Natural killer cell (primary cell): Measurements from ENCODE around the gene PWWP2B. TPM values are rescaled to one million over a fixed set of nuclear protein-coding genes. Genes with fewer than 3 reads are reported as not detected.

Source experiments
- ATAC-seq, 3 donors: fragments of 150-1000 bp in 2 of 3; fragments of 200-7000 bp in 1 of 3; cut with Tn5 transposase; 1 replicate in 1 of 3; 2 replicates in 2 of 3; pipeline ENCODE4 v1.10.0; 2021; ENCODE audit warnings: mild to moderate bottlenecking in 2 of 3, moderate library complexity in 2 of 3
- DNase-seq, 2 donors: peaks; one replicate each; pipeline versions ENCODE4 v3.0.0 to v3.0.0-alpha.2; 2013 to 2021; ENCODE audit warnings: mixed read lengths in 1 of 2
- H3K27ac ChIP-seq: one replicate; pipeline ENCODE4 v1.5.1; 2013; ENCODE audit warnings: mild to moderate bottlenecking, low read length
- H3K27me3 ChIP-seq: one replicate; pipeline ENCODE4 v1.6.1; 2013; ENCODE audit warnings: low read length; ENCODE audit not compliant: control insufficient read depth, insufficient read depth
- H3K36me3 ChIP-seq: one replicate; pipeline ENCODE4 v1.6.1; 2013; ENCODE audit warnings: low read length; ENCODE audit not compliant: control insufficient read depth, insufficient read depth
- H3K4me1 ChIP-seq: one replicate; pipeline ENCODE4 v1.6.1; 2013; ENCODE audit warnings: low read length; ENCODE audit not compliant: control insufficient read depth, insufficient read depth
- H3K4me3 ChIP-seq: one replicate; pipeline ENCODE4 v1.5.1; 2013; ENCODE audit warnings: low read length
- H3K9me3 ChIP-seq: one replicate; pipeline ENCODE4 v1.6.1; 2013; ENCODE audit warnings: low read length; ENCODE audit not compliant: control insufficient read depth, insufficient read depth
- H3K27ac Mint-ChIP-seq, 2 donors: one replicate each; pipeline ENCODE4 v1.8.0; 2022; ENCODE audit warnings: mild to moderate bottlenecking in 2 of 2, mixed read lengths in 2 of 2, moderate library complexity in 1 of 2
- H3K27me3 Mint-ChIP-seq, 2 donors: one replicate each; pipeline ENCODE4 v1.8.0; 2022; ENCODE audit warnings: low read depth in 2 of 2, mixed read lengths in 2 of 2
- H3K36me3 Mint-ChIP-seq: one replicate; pipeline ENCODE4 v1.8.0; 2022; ENCODE audit warnings: mixed read lengths
- H3K4me1 Mint-ChIP-seq, 2 donors: one replicate each; pipeline ENCODE4 v1.8.0; 2022; ENCODE audit warnings: mixed read lengths in 2 of 2
- H3K4me3 Mint-ChIP-seq: one replicate; pipeline ENCODE4 v1.8.0; 2022; ENCODE audit warnings: mild to moderate bottlenecking, moderate library complexity, mixed read lengths
- H3K9me3 Mint-ChIP-seq, 2 donors: one replicate each; pipeline ENCODE4 v1.8.0; 2022; ENCODE audit warnings: mixed read lengths in 2 of 2
- CTCF ChIP-seq: fragments of 200-600 bp; IDR thresholded peaks from one replicate; pipeline ENCODE4 v1.8.0; 2022; ENCODE audit warnings: antibody characterized with exemption
- WGBS: methylation state at CpG from one replicate; pipeline ENCODE4 v1.1.7; 2013; ENCODE audit warnings: missing lambda C conversion rate; ENCODE audit not compliant: insufficient coverage; 5-methylcytosine and 5-hydroxymethylcytosine counted together
- intact Hi-C: fragments of 100-400 bp; cut with micrococcal nuclease; formaldehyde crosslinking; loops from one replicate; pipeline ENCODE4 v1.14.2; 2022
- total RNA-seq, 4 donors: library from RNA; stranded (reverse); fragments of 120-200 nt in 1 of 4; gene quantifications; one replicate each; pipeline versions ENCODE4 v1.2.3 to v1.2.4, GENCODE V29; 2013 to 2022

Gene PWWP2B
- total RNA-seq, 3 donors from 2014 or later (not counting 1 experiment from before 2014, with no cell fraction given), result 23.7 to 29.5 (median 24.4) TPM

GRCh38 chr10:132369636-132370185, 27.3 kb upstream of the PWWP2B start:
- intact Hi-C loops, result no loop called here
- Mint-ChIP-seq H3K36me3 (peaks cover 24% of the 10 kb centered on the region), H3K27me3 (peaks cover 0 to 3% of the 10 kb centered on the region in 2 donors), H3K27ac (no peak overlapping the region), H3K9me3 (no peaks in the 10 kb centered on the region), H3K4me3 (no peak overlapping the region), H3K4me1 (peaks cover 6 to 12% of the 10 kb centered on the region in 2 donors)
- TF ChIP-seq CTCF, result no peak
- peaks cover 5% of the 10 kb centered on the region for H3K36me3 ChIP-seq
- 95% methylated on average over 13 of the region's 13 CpGs for WGBS
- ATAC-seq (no peak), DNase-seq (no peak)
- H3K9me3 ChIP-seq, result no peaks in the 10 kb centered on the region
- H3K4me3 ChIP-seq, result no peak overlapping the region
- no peaks in the 10 kb centered on the region for H3K27me3 ChIP-seq
- H3K4me1 ChIP-seq, result peaks cover 7% of the 10 kb centered on the region
- H3K27ac ChIP-seq, result no peak overlapping the region

GRCh38 chr10:132370426-132371340, 26.3 kb upstream of the PWWP2B start:
- ATAC-seq (no peak), DNase-seq (no peak)
- H3K4me3 ChIP-seq, result no peak overlapping the region
- no peak overlapping the region for H3K27ac ChIP-seq
- H3K4me3 Mint-ChIP-seq, result no peak overlapping the region
- intact Hi-C loops, result no loop called here
- H3K36me3 ChIP-seq, result peaks cover 5% of the 10 kb centered on the region
- H3K9me3 Mint-ChIP-seq, result no peaks in the 10 kb centered on the region
- TF ChIP-seq CTCF, result no peak
- H3K27me3 Mint-ChIP-seq, result peaks cover 0 to 3% of the 10 kb centered on the region in 2 donors
- H3K27ac Mint-ChIP-seq, result no peak overlapping the region
- peaks cover 24% of the 10 kb centered on the region for H3K36me3 Mint-ChIP-seq
- no peaks in the 10 kb centered on the region for H3K9me3 ChIP-seq
- peaks cover 10% of the 10 kb centered on the region for H3K4me1 ChIP-seq
- H3K4me1 Mint-ChIP-seq, result peaks cover 6 to 12% of the 10 kb centered on the region in 2 donors
- 97% methylated on average over 30 of the region's 31 CpGs for WGBS
- no peaks in the 10 kb centered on the region for H3K27me3 ChIP-seq

GRCh38 chr10:132371641-132372081, 25.3 kb upstream of the PWWP2B start:
- Histone ChIP-seq H3K4me1 (peaks cover 13% of the 10 kb centered on the region), H3K9me3 (no peaks in the 10 kb centered on the region), H3K36me3 (peaks cover 2% of the 10 kb centered on the region), H3K4me3 (no peak overlapping the region), H3K27me3 (no peaks in the 10 kb centered on the region), H3K27ac (no peak overlapping the region)
- Mint-ChIP-seq H3K9me3 (no peaks in the 10 kb centered on the region), H3K27ac (no peak overlapping the region), H3K36me3 (peaks cover 24% of the 10 kb centered on the region), H3K4me3 (no peak overlapping the region), H3K4me1 (peaks cover 6 to 14% of the 10 kb centered on the region in 2 donors), H3K27me3 (peaks cover 0 to 3% of the 10 kb centered on the region in 2 donors)
- ATAC-seq, result no peak
- WGBS, result 58% methylated on average over 9 of the region's 9 CpGs
- intact Hi-C loops, result no loop called here
- peak in 1 of 2 donors; percentile 36 for DNase-seq
- peak; percentile 19 for TF ChIP-seq CTCF
